Activated CD4-positive, alpha-beta memory T cell treated with anti-CD3 and anti-CD28 coated beads, Interleukin-2, amount 10 ng/mL, durations not matched to agents 7 days and 5 days (primary cell): Measurements from ENCODE around the gene PHACTR3. TPM values are rescaled to one million over a fixed set of nuclear protein-coding genes. Genes with fewer than 3 reads are reported as not detected.
A peak's percentile ranks its signal among the peaks of the same experiment; 100 is the strongest.

Source experiments
- CTCF ChIA-PET: fragments of 350-600 bp; sonication (Branson Sonifier 250); formaldehyde crosslinking; loops from one replicate; lab custom pipeline; 2021; ENCODE audit warnings: antibody characterized with exemption, inconsistent platforms; lab: Charles Lee
- POLR2A ChIA-PET: fragments of 350-600 bp; sonication (Branson Sonifier 250); formaldehyde crosslinking; loops from one replicate; lab custom pipeline; 2021; ENCODE audit warnings: antibody characterized with exemption; lab: Charles Lee
- DNase-seq: peaks from one replicate; pipeline ENCODE4 v3.0.0-alpha.2; 2020
- H3K27ac Mint-ChIP-seq: one replicate; pipeline ENCODE4 v1.8.0; 2021; ENCODE audit warnings: mild to moderate bottlenecking, mixed read lengths
- H3K27me3 Mint-ChIP-seq: one replicate; pipeline ENCODE4 v1.8.0; 2021; ENCODE audit warnings: mixed read lengths
- H3K36me3 Mint-ChIP-seq: one replicate; pipeline ENCODE4 v1.8.0; 2021; ENCODE audit warnings: low read depth, mixed read lengths
- H3K4me1 Mint-ChIP-seq: one replicate; pipeline ENCODE4 v1.8.0; 2021; ENCODE audit warnings: mixed read lengths
- H3K4me3 Mint-ChIP-seq: one replicate; pipeline ENCODE4 v1.8.0; 2021; ENCODE audit warnings: mild to moderate bottlenecking, mixed read lengths
- H3K9me3 Mint-ChIP-seq: one replicate; pipeline ENCODE4 v1.8.0; 2021; ENCODE audit warnings: mixed read lengths
- total RNA-seq, 2 experiments: library from RNA; stranded (reverse); gene quantifications; one replicate each; pipeline ENCODE4 v1.2.3, GENCODE V29; 2021

Gene PHACTR3
- total RNA-seq, 2 experiments from 2014 or later: not detected

DNA sequence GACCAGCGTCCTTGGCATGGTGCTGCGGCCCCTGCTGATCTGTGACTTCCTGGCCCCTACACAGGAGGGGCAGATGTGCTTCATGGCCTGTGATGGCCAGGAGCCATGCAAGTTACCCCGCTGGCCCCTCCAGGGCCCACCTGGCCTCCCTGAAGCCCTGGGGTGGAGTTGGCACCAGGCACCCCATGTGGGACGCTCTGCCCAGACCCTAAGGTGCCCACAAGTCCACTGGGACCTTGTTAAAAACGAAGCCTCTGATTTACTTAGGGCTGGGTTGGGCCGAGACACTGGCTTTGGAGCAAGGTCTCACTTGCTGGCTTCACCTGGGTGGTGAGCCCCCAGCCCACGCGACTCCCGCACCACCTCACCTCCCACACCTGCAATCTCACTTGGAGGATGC is 139.0 kb downstream of the PHACTR3 start:
- Mint-ChIP-seq H3K4me1 (no peaks in the 10 kb centered on the region), H3K27me3 (no peaks in the 10 kb centered on the region), H3K9me3 (no peaks in the 10 kb centered on the region), H3K36me3 (no peaks in the 10 kb centered on the region), H3K4me3 (no peak overlapping the region), H3K27ac (no peak overlapping the region)
- CTCF ChIA-PET: no interaction called here
- POLR2A ChIA-PET: no interaction called here
- DNase-seq: no peak

- CTCF ChIA-PET: no interaction called here
- POLR2A ChIA-PET: no interaction called here
- H3K4me1 Mint-ChIP-seq: no peaks in the 10 kb centered on the region
- no peaks in the 10 kb centered on the region for H3K9me3 Mint-ChIP-seq
- H3K27me3 Mint-ChIP-seq: no peaks in the 10 kb centered on the region
- H3K27ac Mint-ChIP-seq: no peak overlapping the region
- H3K36me3 Mint-ChIP-seq: no peaks in the 10 kb centered on the region
- H3K4me3 Mint-ChIP-seq: no peak overlapping the region
- DNase-seq: no peak
These were observed 139.6 kb downstream of the PHACTR3 start for GRCh38 chr20:59743767-59744485.

DNA sequence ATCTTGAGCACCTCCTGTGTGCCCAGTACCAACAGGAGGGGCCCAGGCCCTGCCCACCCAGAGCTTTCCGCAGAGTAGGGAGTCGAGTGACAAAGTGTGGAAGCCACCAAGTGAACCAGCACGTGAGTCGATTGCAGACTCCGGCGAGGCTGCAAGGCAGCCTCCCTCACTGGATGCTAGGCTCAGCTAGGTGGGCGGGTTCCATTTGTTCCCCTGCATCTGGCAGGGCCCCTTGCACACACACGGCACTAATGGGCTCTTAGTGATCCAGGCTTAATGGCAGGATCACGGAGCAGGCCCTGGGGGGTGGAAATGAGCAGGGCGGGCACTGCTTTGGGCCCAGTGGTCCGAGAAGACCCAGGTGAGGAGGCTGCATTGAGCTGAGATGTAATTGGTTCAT is 140.4 kb downstream of the PHACTR3 start:
- no peak overlapping the region for H3K27ac Mint-ChIP-seq
- H3K36me3 Mint-ChIP-seq: no peaks in the 10 kb centered on the region
- no peak for DNase-seq
- CTCF ChIA-PET: no interaction called here
- no peak overlapping the region for H3K4me3 Mint-ChIP-seq
- POLR2A ChIA-PET: no interaction called here
- H3K9me3 Mint-ChIP-seq: no peaks in the 10 kb centered on the region
- H3K4me1 Mint-ChIP-seq: no peaks in the 10 kb centered on the region
- no peaks in the 10 kb centered on the region for H3K27me3 Mint-ChIP-seq

DNA sequence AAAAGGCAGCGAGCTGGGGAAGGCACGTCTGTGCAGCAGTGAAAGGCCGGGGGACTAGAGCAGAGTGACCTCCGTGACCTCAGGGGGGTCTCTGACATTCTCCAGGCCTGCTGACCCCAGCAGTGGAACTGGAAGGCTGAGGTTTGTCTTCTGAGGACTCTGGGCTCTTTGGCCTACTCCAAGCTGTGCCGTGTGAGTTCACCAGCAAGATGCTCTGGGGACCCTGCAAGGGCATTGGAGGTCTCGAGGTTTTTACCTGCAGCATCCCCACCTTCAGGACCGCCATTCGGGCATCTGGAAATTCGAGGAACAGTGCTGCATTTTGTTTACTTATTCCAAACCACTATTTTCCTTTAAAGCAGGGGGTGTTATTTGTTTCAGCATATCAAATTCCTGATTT is 140.9 kb downstream of the PHACTR3 start:
- H3K27ac Mint-ChIP-seq: no peak overlapping the region

DNA sequence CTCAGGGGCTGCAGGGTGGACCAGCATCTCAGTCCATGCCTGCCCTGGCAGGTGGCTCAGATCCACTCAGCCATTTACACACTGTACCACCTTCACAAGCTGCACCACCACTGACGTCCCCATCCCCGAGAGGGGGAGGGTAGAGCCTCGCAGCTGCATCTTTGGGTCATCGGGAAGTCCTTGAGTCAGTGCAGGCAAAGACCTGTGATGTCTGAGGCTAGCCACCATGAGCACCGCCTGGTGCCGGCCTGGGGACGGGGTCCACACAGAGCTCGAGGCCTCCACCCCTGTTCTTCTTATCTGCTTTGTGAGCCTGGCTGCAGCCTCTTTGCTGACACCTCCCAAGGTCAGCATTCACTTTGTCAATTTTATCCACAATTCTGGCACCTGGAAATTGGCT is 141.4 kb downstream of the PHACTR3 start:
- ChIA-PET POLR2A (no interaction called here), CTCF (no interaction called here)
- Mint-ChIP-seq H3K36me3 (no peaks in the 10 kb centered on the region), H3K9me3 (no peaks in the 10 kb centered on the region), H3K27me3 (no peaks in the 10 kb centered on the region), H3K27ac (no peak overlapping the region), H3K4me1 (no peaks in the 10 kb centered on the region), H3K4me3 (no peak overlapping the region)
- DNase-seq: no peak

More for the DNA sequence above, 140.9 kb downstream of the PHACTR3 start:
- no peak overlapping the region for H3K4me3 Mint-ChIP-seq
- CTCF ChIA-PET: no interaction called here
- no peaks in the 10 kb centered on the region for H3K36me3 Mint-ChIP-seq
- H3K4me1 Mint-ChIP-seq: no peaks in the 10 kb centered on the region
- POLR2A ChIA-PET: no interaction called here
- H3K9me3 Mint-ChIP-seq: no peaks in the 10 kb centered on the region
- no peak for DNase-seq
- no peaks in the 10 kb centered on the region for H3K27me3 Mint-ChIP-seq

- DNase-seq: no peak
- no peak overlapping the region for H3K4me3 Mint-ChIP-seq
- H3K27ac Mint-ChIP-seq: no peak overlapping the region
- H3K4me1 Mint-ChIP-seq: no peaks in the 10 kb centered on the region
- ChIA-PET POLR2A (no interaction called here), CTCF (no interaction called here)
- no peaks in the 10 kb centered on the region for H3K27me3 Mint-ChIP-seq
- H3K36me3 Mint-ChIP-seq: no peaks in the 10 kb centered on the region
- no peaks in the 10 kb centered on the region for H3K9me3 Mint-ChIP-seq
These were observed 141.8 kb downstream of the PHACTR3 start for GRCh38 chr20:59746155-59746554.

DNA sequence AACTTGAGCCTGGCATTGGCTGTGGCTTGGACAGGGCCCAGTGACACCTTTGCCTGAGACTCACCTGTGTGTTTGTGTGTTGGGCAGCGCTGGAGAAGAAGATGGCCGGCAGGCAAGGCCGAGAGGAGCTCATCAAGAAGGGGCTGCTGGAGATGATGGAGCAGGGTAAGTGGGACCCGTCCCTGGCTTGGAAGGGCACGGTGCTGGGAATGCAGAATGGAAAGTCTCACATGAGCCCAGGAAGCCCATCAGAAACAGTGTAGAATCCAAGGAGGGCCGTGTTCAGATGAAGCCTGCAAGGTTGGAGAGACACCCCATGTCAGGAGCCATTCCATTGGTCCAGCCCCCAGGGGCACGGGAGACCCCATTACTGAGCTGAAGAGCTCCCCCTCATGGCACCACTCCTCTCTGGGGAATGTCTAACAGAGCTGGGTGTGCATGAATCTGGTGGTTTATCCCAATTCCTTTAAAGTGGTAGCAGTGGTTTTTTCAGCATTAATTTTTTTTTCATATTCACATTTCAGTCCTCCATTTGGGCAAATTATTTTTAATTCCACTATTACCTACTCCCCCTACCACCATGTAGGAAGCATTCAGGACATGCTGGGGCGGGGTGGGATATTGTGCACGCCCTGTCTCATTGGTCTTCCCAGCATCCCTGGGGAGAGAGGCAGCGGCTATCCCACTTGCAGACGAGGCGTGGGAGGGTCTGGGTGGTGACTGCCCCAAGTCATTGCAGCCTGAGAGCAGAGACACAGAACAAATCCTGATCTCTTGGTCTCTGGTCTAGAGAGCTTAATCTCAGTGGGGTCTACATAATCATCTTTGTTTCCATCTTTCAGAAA is 143.6 kb downstream of the PHACTR3 start:
- Mint-ChIP-seq H3K9me3 (no peaks in the 10 kb centered on the region), H3K36me3 (no peaks in the 10 kb centered on the region), H3K4me1 (peaks cover 2% of the 10 kb centered on the region), H3K27me3 (no peaks in the 10 kb centered on the region), H3K4me3 (no peak overlapping the region), H3K27ac (no peak overlapping the region)
- CTCF ChIA-PET: interaction anchor here (1.5 kb wide), 1 partner anchor 150 kb away, joined by 3 read pairs; no protein-coding TSS in a partner anchor
- POLR2A ChIA-PET: no interaction called here
- no peak for DNase-seq

- H3K27ac Mint-ChIP-seq: no peak overlapping the region
- POLR2A ChIA-PET: no interaction called here
- H3K9me3 Mint-ChIP-seq: no peaks in the 10 kb centered on the region
- no peaks in the 10 kb centered on the region for H3K36me3 Mint-ChIP-seq
- CTCF ChIA-PET: interaction anchor here (1.5 kb wide), 1 partner anchor 150 kb away, joined by 3 read pairs; no protein-coding TSS in a partner anchor
- H3K27me3 Mint-ChIP-seq: no peaks in the 10 kb centered on the region
- no peak for DNase-seq
- no peak overlapping the region for H3K4me3 Mint-ChIP-seq
- H3K4me1 Mint-ChIP-seq: peaks cover 2% of the 10 kb centered on the region
These were observed 144.4 kb downstream of the PHACTR3 start for GRCh38 chr20:59748619-59749191.

DNA sequence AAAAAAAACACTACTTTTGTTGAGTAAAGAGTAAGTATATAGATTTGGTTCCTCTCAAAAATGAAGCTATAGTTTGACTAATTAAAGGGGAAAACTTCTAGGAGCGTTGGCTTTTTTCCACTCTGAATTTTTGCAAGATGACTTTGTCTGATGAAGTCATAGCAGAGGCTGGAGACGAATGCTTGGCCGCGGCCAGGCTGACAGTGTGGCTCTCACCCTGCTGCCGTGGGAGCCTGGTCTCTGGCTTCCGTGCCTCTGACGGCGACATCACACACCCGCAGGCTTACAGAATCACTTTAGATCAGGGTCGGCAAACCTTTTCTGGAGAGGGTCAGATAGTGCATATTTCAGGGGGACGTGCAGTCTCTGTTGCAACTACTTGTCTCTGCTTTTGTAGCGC is 145.0 kb downstream of the PHACTR3 start:
- ChIA-PET POLR2A (no interaction called here), CTCF (interaction anchor here (1.5 kb wide), 1 partner anchor 151 kb away, joined by 3 read pairs; no protein-coding TSS in a partner anchor)
- no peak overlapping the region for H3K4me3 Mint-ChIP-seq
- no peak for DNase-seq
- H3K4me1 Mint-ChIP-seq: peaks cover 2% of the 10 kb centered on the region
- H3K9me3 Mint-ChIP-seq: no peaks in the 10 kb centered on the region
- H3K27ac Mint-ChIP-seq: no peak overlapping the region
- no peaks in the 10 kb centered on the region for H3K36me3 Mint-ChIP-seq
- no peaks in the 10 kb centered on the region for H3K27me3 Mint-ChIP-seq

GRCh38 chr20:59750209-59750840 is 146.0 kb downstream of the PHACTR3 start:
- H3K27me3 Mint-ChIP-seq: no peaks in the 10 kb centered on the region
- H3K4me1 Mint-ChIP-seq: peaks cover 2% of the 10 kb centered on the region
- ChIA-PET CTCF (no interaction called here), POLR2A (no interaction called here)
- H3K9me3 Mint-ChIP-seq: no peaks in the 10 kb centered on the region
- no peak for DNase-seq
- no peaks in the 10 kb centered on the region for H3K36me3 Mint-ChIP-seq
- H3K4me3 Mint-ChIP-seq: no peak overlapping the region
- H3K27ac Mint-ChIP-seq: no peak overlapping the region

- H3K27me3 Mint-ChIP-seq: no peaks in the 10 kb centered on the region
- peaks cover 2% of the 10 kb centered on the region for H3K4me1 Mint-ChIP-seq
- no peak overlapping the region for H3K4me3 Mint-ChIP-seq
- H3K36me3 Mint-ChIP-seq: no peaks in the 10 kb centered on the region
- no peak overlapping the region for H3K27ac Mint-ChIP-seq
- DNase-seq: peak; percentile 41
- ChIA-PET CTCF (no interaction called here), POLR2A (no interaction called here)
- H3K9me3 Mint-ChIP-seq: no peaks in the 10 kb centered on the region
These were observed 146.9 kb downstream of the PHACTR3 start for GRCh38 chr20:59751075-59751711.

DNA sequence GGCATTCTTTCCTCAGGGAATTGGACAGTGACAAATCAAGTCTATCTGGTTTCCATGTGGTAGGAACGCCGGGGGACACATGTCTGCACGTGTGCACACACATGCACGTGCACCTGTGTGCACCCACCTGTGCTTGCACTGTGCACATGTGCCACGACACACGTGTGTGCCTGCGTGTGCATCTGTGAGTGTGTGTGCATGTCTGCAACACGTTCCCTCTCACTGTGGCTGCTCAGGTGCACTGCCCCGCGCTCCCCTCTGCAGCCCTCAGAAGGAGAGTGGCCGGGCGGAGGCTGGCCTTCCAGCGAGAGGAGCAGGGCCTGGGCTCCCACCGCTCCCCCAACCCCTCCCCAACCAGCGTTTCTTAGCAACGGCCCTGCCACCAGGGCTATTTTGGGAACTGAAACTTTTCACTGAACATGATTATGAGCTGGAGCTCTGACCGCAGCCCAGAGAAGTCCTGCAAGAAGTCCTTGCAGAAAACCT is 147.8 kb downstream of the PHACTR3 start:
- no peak overlapping the region for H3K4me3 Mint-ChIP-seq
- H3K4me1 Mint-ChIP-seq: peaks cover 2% of the 10 kb centered on the region
- ChIA-PET POLR2A (no interaction called here), CTCF (no interaction called here)
- no peaks in the 10 kb centered on the region for H3K27me3 Mint-ChIP-seq
- no peaks in the 10 kb centered on the region for H3K9me3 Mint-ChIP-seq
- no peak for DNase-seq
- H3K27ac Mint-ChIP-seq: no peak overlapping the region
- no peaks in the 10 kb centered on the region for H3K36me3 Mint-ChIP-seq
